ENCODE measurements around the gene ADAMTS1. TPM values are rescaled to one million over a fixed set of nuclear protein-coding genes. Genes with fewer than 3 reads are reported as not detected.

The ADAMTS1 gene
- total RNA-seq, result 1 to 10 TPM in 2 of 5 experiments, under 1 TPM in 1, not detected in 2; 0.56 to 7.6 (median 3.3) TPM
- polyA plus RNA-seq, result under 1 TPM; 0.48 to 0.71 TPM
- total RNA-seq, result 0.40 reads per million

DNA sequence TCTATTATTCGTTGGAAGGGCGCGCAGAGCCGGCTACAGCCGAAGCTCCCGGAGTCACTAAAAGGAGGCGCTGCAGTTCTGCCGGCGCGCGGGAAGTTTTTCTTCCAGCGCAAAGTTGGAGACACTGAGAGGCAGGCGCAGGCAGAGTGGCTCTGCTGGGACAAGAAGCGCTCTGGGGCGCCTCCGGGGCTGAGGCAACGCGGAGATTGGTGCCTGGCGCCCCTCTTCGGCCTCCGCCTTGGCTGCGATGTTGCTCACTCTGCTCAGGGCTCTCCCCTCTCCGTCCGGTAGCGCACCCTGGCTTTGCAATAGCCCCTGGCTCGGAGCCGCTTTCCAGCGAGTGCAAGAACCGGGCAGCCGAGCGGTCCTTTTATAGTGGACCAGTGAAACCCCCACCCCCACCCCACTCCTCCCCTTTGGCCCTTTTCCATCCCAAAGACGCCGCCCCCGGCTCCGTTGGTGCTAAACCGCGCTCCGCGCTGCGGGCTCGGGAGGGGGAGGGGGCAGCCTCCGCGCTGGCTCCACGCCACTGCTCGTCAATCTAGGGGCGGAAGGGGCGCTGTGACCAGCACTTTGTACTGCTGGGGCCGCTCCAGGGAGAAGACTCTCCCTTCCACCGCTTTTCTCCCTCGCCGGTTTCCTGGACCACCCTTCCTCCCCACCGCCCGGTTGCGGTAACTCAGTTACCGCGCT, at the start of gene ADAMTS1:
Gene ADAMTS1, minus strand, starts transcription at position 344 of the 693 bp plus-strand sequence. CDS start 455 bp downstream, outside the sequence.
- ChIA-PET POLR2A (no interaction called here), CTCF (no interaction called here)
- Mint-ChIP-seq H3K36me3 (peaks cover 0 to 14% (median 0%) of the 10 kb centered on the region in 5 donors), H3K9me3 (peaks cover 0 to 8% (median 0%) of the 10 kb centered on the region in 11 donors), H3K4me1 (peaks cover 31 to 46% (median 35%) of the 10 kb centered on the region in 7 donors), H3K27me3 (peaks cover 69 to 76% (median 72%) of the 10 kb centered on the region in 5 donors), H3K27ac (peak within 1 kb of the TSS in 2 of 9 donors; percentile 46 to 84), H3K4me3 (peak within 1 kb of the TSS; percentile 75 to 89 (median 82))
- no peak within 1 kb of the TSS for H3K27ac ChIP-seq (ENCODE audit: low read depth, low read length)
- no peaks in the 10 kb centered on the region for H3K36me3 ChIP-seq (ENCODE audit: control insufficient read depth in 2 of 3, insufficient read depth in 3 of 3, low read length in 3 of 3)
- ATAC-seq, result peak; percentile 41
- peak in 3 of 9 donors; percentile 5 to 40 (median 23) for DNase-seq
- H3K4me3 ChIP-seq (ENCODE audit: low read length), result peak within 1 kb of the TSS; percentile 22
- H3K27me3 ChIP-seq (ENCODE audit: control insufficient read depth in 2 of 2, insufficient read depth in 2 of 2, low read length in 2 of 2), result peaks cover 0 to 16% of the 10 kb centered on the region in 2 donors
- no peaks in the 10 kb centered on the region for H3K9me3 ChIP-seq (ENCODE audit: control insufficient read depth in 2 of 3, low read length in 3 of 3)
- peaks cover 3 to 11% of the 10 kb centered on the region in 2 donors for H3K4me1 ChIP-seq (ENCODE audit: control insufficient read depth in 2 of 2, insufficient read depth in 2 of 2, low read length in 2 of 2)
- intact Hi-C loops (cut with micrococcal nuclease), result loop anchor here (5.0 to 10.0 kb wide), 8 partner anchors 717 to 1990 kb away; partner anchors contain the start of gene MRPL39 (in 2 of the 2)

DNA sequence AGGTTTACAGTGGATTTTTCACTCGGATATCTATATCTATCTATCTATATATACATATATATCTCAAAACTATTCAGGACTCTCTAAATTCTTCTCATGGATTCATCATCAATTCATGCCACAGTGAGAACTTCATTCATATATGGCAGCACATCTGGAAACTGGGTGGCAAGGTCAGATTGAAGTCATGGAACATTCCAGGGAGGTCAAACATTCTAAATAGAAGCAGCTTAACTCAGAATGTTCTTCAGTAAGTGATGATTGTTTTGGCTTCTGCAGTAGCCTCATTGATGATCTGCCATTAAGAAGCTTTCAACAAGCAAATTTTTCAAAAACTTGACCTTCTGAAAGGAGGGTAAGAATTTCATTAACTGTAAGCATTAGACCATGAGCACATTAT, 46.9 kb upstream of the ADAMTS1 start:
- Histone ChIP-seq H3K4me1 (ENCODE audit: control insufficient read depth in 2 of 2, insufficient read depth in 2 of 2, low read length in 2 of 2) (no peaks in the 10 kb centered on the region), H3K27me3 (ENCODE audit: control insufficient read depth in 2 of 2, insufficient read depth in 2 of 2, low read length in 2 of 2) (no peaks in the 10 kb centered on the region), H3K27ac (ENCODE audit: low read depth, low read length) (no peak overlapping the region), H3K4me3 (ENCODE audit: low read length) (no peak overlapping the region), H3K36me3 (ENCODE audit: control insufficient read depth in 2 of 3, insufficient read depth in 3 of 3, low read length in 3 of 3) (no peaks in the 10 kb centered on the region), H3K9me3 (ENCODE audit: control insufficient read depth in 2 of 3, low read length in 3 of 3) (no peaks in the 10 kb centered on the region)
- ChIA-PET CTCF (no interaction called here), POLR2A (no interaction called here)
- Mint-ChIP-seq H3K9me3 (peaks cover 0 to 7% (median 0%) of the 10 kb centered on the region in 11 donors), H3K4me3 (no peak overlapping the region), H3K27me3 (peaks cover 0 to 14% (median 7%) of the 10 kb centered on the region in 5 donors), H3K4me1 (no peaks in the 10 kb centered on the region), H3K36me3 (peaks cover 0 to under 1% (median 0%) of the 10 kb centered on the region in 5 donors), H3K27ac (no peak overlapping the region)
- DNase-seq (no peak), ATAC-seq (no peak)
- intact Hi-C loops (cut with micrococcal nuclease), result no loop called here

DNA sequence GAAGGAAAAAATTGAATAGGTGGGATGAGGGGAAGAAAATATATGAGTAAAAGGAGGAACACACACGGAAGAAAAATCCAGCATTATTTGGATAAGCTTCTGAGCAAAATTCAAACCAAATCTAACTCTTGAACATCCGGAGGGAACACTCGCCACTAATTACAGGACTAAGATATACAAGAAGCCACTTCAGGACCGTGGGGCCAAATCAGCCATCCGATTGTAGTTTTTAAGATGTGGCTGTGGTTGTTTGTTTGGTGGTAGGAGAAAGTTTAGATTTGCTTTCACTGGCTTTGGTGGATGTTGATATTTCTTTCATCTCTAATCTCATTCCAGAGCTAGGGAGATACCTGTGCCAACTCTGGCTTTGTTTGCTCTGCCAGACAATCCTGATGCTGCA, 43.7 kb upstream of the ADAMTS1 start:
- intact Hi-C loops (cut with micrococcal nuclease), result no loop called here
- Mint-ChIP-seq H3K36me3 (no peaks in the 10 kb centered on the region), H3K4me3 (no peak overlapping the region), H3K9me3 (peaks cover 0 to 14% (median 0%) of the 10 kb centered on the region in 11 donors), H3K27ac (no peak overlapping the region), H3K4me1 (no peaks in the 10 kb centered on the region), H3K27me3 (peaks cover 0 to 32% (median 11%) of the 10 kb centered on the region in 5 donors)
- H3K4me1 ChIP-seq (ENCODE audit: control insufficient read depth in 2 of 2, insufficient read depth in 2 of 2, low read length in 2 of 2), result no peaks in the 10 kb centered on the region
- H3K9me3 ChIP-seq (ENCODE audit: control insufficient read depth in 2 of 3, low read length in 3 of 3), result no peaks in the 10 kb centered on the region
- DNase-seq (no peak), ATAC-seq (no peak)
- no peak overlapping the region for H3K4me3 ChIP-seq (ENCODE audit: low read length)
- no peaks in the 10 kb centered on the region for H3K36me3 ChIP-seq (ENCODE audit: control insufficient read depth in 2 of 3, insufficient read depth in 3 of 3, low read length in 3 of 3)
- H3K27ac ChIP-seq (ENCODE audit: low read depth, low read length), result no peak overlapping the region
- H3K27me3 ChIP-seq (ENCODE audit: control insufficient read depth in 2 of 2, insufficient read depth in 2 of 2, low read length in 2 of 2), result no peaks in the 10 kb centered on the region
- ChIA-PET POLR2A (no interaction called here), CTCF (no interaction called here)

DNA sequence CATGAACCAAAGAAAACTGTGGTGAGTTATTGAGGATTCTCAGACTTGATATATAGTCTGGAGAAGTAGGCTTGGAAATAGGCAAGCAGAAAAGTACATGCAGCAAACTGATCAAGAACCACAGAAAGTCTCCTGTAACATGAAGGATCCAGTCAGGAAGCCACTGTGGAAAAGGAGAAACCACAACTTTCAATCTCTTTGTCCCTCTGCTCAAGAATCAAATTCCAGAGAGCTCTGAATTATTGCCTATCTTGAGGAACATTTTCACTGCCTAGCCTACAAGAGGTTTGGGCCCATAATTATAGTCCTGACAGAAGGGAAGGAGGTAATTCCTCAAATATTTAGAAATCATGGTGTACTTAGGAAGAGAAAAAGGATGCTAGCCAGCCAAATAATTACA, 43.0 kb upstream of the ADAMTS1 start:
- Mint-ChIP-seq H3K9me3 (peaks cover 0 to 14% (median 0%) of the 10 kb centered on the region in 11 donors), H3K27ac (no peak overlapping the region), H3K4me1 (no peaks in the 10 kb centered on the region), H3K36me3 (no peaks in the 10 kb centered on the region), H3K4me3 (no peak overlapping the region), H3K27me3 (peaks cover 0 to 25% (median 11%) of the 10 kb centered on the region in 5 donors)
- H3K4me1 ChIP-seq (ENCODE audit: control insufficient read depth in 2 of 2, insufficient read depth in 2 of 2, low read length in 2 of 2), result no peaks in the 10 kb centered on the region
- DNase-seq (no peak), ATAC-seq (no peak)
- ChIA-PET POLR2A (no interaction called here), CTCF (no interaction called here)
- H3K27me3 ChIP-seq (ENCODE audit: control insufficient read depth in 2 of 2, insufficient read depth in 2 of 2, low read length in 2 of 2), result no peaks in the 10 kb centered on the region
- H3K36me3 ChIP-seq (ENCODE audit: control insufficient read depth in 2 of 3, insufficient read depth in 3 of 3, low read length in 3 of 3), result no peaks in the 10 kb centered on the region
- H3K9me3 ChIP-seq (ENCODE audit: control insufficient read depth in 2 of 3, low read length in 3 of 3), result no peaks in the 10 kb centered on the region
- no peak overlapping the region for H3K27ac ChIP-seq (ENCODE audit: low read depth, low read length)
- intact Hi-C loops (cut with micrococcal nuclease), result no loop called here
- H3K4me3 ChIP-seq (ENCODE audit: low read length), result no peak overlapping the region

DNA sequence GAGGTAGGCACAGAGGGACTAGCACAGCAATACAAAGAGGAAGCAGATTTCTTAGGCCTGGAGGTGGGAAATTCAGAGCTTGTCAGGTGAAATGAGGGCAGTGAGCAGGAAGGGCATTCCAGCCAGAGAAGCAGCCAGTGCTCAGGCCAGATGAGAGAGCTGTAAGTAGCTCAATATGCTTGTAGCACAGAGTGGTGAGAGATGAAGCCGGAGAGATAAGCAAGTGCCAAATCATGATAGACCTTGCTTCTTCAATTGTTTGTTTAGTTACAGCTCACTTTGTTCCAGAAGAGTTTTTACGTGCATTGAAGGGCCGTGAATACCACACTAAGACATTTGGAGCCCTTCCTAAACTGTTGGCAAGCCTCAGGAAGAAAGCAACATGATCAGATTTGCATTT, 42.0 kb upstream of the ADAMTS1 start:
- H3K36me3 ChIP-seq (ENCODE audit: control insufficient read depth in 2 of 3, insufficient read depth in 3 of 3, low read length in 3 of 3), result no peaks in the 10 kb centered on the region
- Mint-ChIP-seq H3K4me3 (no peak overlapping the region), H3K4me1 (no peaks in the 10 kb centered on the region), H3K27me3 (peaks cover 0 to 29% (median 11%) of the 10 kb centered on the region in 5 donors), H3K27ac (no peak overlapping the region), H3K9me3 (peaks cover 0 to 14% (median 0%) of the 10 kb centered on the region in 11 donors), H3K36me3 (no peaks in the 10 kb centered on the region)
- CTCF ChIA-PET, result no interaction called here
- H3K4me1 ChIP-seq (ENCODE audit: control insufficient read depth in 2 of 2, insufficient read depth in 2 of 2, low read length in 2 of 2), result no peaks in the 10 kb centered on the region
- POLR2A ChIA-PET, result no interaction called here
- no peak overlapping the region for H3K4me3 ChIP-seq (ENCODE audit: low read length)
- no peaks in the 10 kb centered on the region for H3K27me3 ChIP-seq (ENCODE audit: control insufficient read depth in 2 of 2, insufficient read depth in 2 of 2, low read length in 2 of 2)
- ATAC-seq (no peak), DNase-seq (no peak)
- H3K9me3 ChIP-seq (ENCODE audit: control insufficient read depth in 2 of 3, low read length in 3 of 3), result no peaks in the 10 kb centered on the region
- no peak overlapping the region for H3K27ac ChIP-seq (ENCODE audit: low read depth, low read length)
- intact Hi-C loops (cut with micrococcal nuclease), result no loop called here

DNA sequence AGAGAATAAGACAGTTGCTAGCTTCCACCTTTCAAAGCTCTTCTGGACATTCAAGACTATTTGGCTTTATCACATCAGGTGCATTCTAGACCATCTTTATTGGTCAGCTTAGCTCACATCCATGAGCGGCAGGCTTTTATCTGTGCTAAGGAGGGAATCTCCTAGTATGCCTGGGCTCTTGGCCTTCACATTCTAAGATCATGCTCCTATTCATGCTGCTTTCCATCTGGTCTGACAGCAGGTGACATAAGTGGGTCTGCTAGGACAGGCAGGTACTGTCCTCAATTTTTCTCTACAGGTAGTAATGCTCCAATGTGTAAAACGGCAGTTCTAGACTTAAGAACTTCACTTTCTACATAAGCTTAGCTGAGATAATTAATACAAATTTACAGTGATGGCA, 39.2 kb upstream of the ADAMTS1 start:
- H3K36me3 ChIP-seq (ENCODE audit: control insufficient read depth in 2 of 3, insufficient read depth in 3 of 3, low read length in 3 of 3), result no peaks in the 10 kb centered on the region
- peaks cover 0 to 38% (median 24%) of the 10 kb centered on the region in 5 donors for H3K27me3 Mint-ChIP-seq
- H3K9me3 ChIP-seq (ENCODE audit: control insufficient read depth in 2 of 3, low read length in 3 of 3), result no peaks in the 10 kb centered on the region
- no peak overlapping the region for H3K4me3 ChIP-seq (ENCODE audit: low read length)
- no peak overlapping the region for H3K4me3 Mint-ChIP-seq
- H3K27me3 ChIP-seq (ENCODE audit: control insufficient read depth in 2 of 2, insufficient read depth in 2 of 2, low read length in 2 of 2), result no peaks in the 10 kb centered on the region
- H3K4me1 Mint-ChIP-seq, result no peaks in the 10 kb centered on the region
- CTCF ChIA-PET, result interaction anchor here (1.1 kb wide), 1 partner anchor 1861 kb away, joined by 3 read pairs; no protein-coding TSS in a partner anchor
- H3K27ac ChIP-seq (ENCODE audit: low read depth, low read length), result no peak overlapping the region
- DNase-seq, result no peak
- no peaks in the 10 kb centered on the region for H3K4me1 ChIP-seq (ENCODE audit: control insufficient read depth in 2 of 2, insufficient read depth in 2 of 2, low read length in 2 of 2)
- POLR2A ChIA-PET, result no interaction called here
- H3K36me3 Mint-ChIP-seq, result no peaks in the 10 kb centered on the region
- H3K27ac Mint-ChIP-seq, result no peak overlapping the region
- ATAC-seq, result no peak
- peaks cover 0 to 14% (median 0%) of the 10 kb centered on the region in 11 donors for H3K9me3 Mint-ChIP-seq
- intact Hi-C loops (cut with micrococcal nuclease), result no loop called here

DNA sequence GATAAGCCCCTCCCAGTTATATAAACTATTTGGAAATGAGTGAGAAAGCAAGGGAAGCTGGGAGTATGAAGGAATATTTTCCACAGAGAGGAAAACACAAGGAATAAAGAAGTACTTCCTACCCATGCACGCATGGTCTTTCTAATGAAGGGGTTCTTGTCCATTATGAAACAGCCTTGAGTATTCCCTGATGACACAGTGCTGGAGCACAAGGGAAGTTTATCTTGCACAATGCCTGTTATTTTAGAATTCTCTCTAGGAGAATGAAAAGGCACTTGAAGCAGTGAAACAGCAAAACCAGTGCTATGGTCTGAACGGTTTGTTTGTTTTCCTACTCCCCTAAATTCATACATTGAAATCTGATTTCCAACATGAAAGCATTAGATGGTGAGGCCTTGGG, 38.6 kb upstream of the ADAMTS1 start:
- ATAC-seq (no peak), DNase-seq (no peak)
- Mint-ChIP-seq H3K27ac (no peak overlapping the region), H3K4me3 (no peak overlapping the region), H3K9me3 (peaks cover 0 to 14% (median 0%) of the 10 kb centered on the region in 11 donors), H3K27me3 (peaks cover 0 to 38% (median 24%) of the 10 kb centered on the region in 5 donors), H3K4me1 (no peaks in the 10 kb centered on the region), H3K36me3 (no peaks in the 10 kb centered on the region)
- ChIA-PET POLR2A (no interaction called here), CTCF (no interaction called here)
- Histone ChIP-seq H3K27ac (ENCODE audit: low read depth, low read length) (no peak overlapping the region), H3K27me3 (ENCODE audit: control insufficient read depth in 2 of 2, insufficient read depth in 2 of 2, low read length in 2 of 2) (no peaks in the 10 kb centered on the region), H3K4me3 (ENCODE audit: low read length) (no peak overlapping the region), H3K36me3 (ENCODE audit: control insufficient read depth in 2 of 3, insufficient read depth in 3 of 3, low read length in 3 of 3) (no peaks in the 10 kb centered on the region), H3K9me3 (ENCODE audit: control insufficient read depth in 2 of 3, low read length in 3 of 3) (no peaks in the 10 kb centered on the region), H3K4me1 (ENCODE audit: control insufficient read depth in 2 of 2, insufficient read depth in 2 of 2, low read length in 2 of 2) (no peaks in the 10 kb centered on the region)
- intact Hi-C loops (cut with micrococcal nuclease), result no loop called here

All from naive thymus-derived CD4-positive, alpha-beta T cell (primary cell).